Stimulated activated memory B cell treated with anti-CD40 and anti-IgM and Interleukin-4, amounts not matched to agents 10 μg/mL and 1 μg/mL and 100 μg/mL, for 72 hours (primary cell): ENCODE measurements around the gene PIP4K2A.

Experiments
- ATAC-seq: fragments of 150-1000 bp; cut with Tn5 transposase; 2 replicates; pipeline ENCODE4 v1.10.0; 2021
- H3K27ac Mint-ChIP-seq: one replicate; pipeline ENCODE4 v1.8.0; 2022; ENCODE audit warnings: mild to moderate bottlenecking, mixed read lengths
- H3K27me3 Mint-ChIP-seq: one replicate; pipeline ENCODE4 v1.8.0; 2022; ENCODE audit warnings: mixed read lengths
- H3K36me3 Mint-ChIP-seq: one replicate; pipeline ENCODE4 v1.8.0; 2022; ENCODE audit warnings: mixed read lengths
- H3K4me1 Mint-ChIP-seq: one replicate; pipeline ENCODE4 v1.8.0; 2022; ENCODE audit warnings: mixed read lengths
- H3K4me3 Mint-ChIP-seq: one replicate; pipeline ENCODE4 v1.8.0; 2022; ENCODE audit warnings: mild to moderate bottlenecking, moderate library complexity, mixed read lengths
- H3K9me3 Mint-ChIP-seq: one replicate; pipeline ENCODE4 v1.8.0; 2022; ENCODE audit warnings: mixed read lengths

Gene PIP4K2A

GRCh38 chr10:22556774-22557173 lies 157.6 kb downstream of the PIP4K2A start:
- H3K27me3 Mint-ChIP-seq, result no peaks in the 10 kb centered on the region
- peaks cover 10% of the 10 kb centered on the region for H3K4me1 Mint-ChIP-seq
- no peaks in the 10 kb centered on the region for H3K9me3 Mint-ChIP-seq
- no peak for ATAC-seq
- H3K36me3 Mint-ChIP-seq, result peaks cover 18% of the 10 kb centered on the region
- no peak overlapping the region for H3K27ac Mint-ChIP-seq
- no peak overlapping the region for H3K4me3 Mint-ChIP-seq

- H3K27me3 Mint-ChIP-seq, result no peaks in the 10 kb centered on the region
- H3K36me3 Mint-ChIP-seq, result peaks cover 20% of the 10 kb centered on the region
- no peak overlapping the region for H3K27ac Mint-ChIP-seq
- no peaks in the 10 kb centered on the region for H3K9me3 Mint-ChIP-seq
- H3K4me1 Mint-ChIP-seq, result peaks cover 15% of the 10 kb centered on the region
- no peak overlapping the region for H3K4me3 Mint-ChIP-seq
- no peak for ATAC-seq
Observed at GRCh38 chr10:22554461-22555182, 159.8 kb downstream of the PIP4K2A start.

- peaks cover 15% of the 10 kb centered on the region for H3K4me1 Mint-ChIP-seq
- no peak overlapping the region for H3K27ac Mint-ChIP-seq
- H3K36me3 Mint-ChIP-seq, result peaks cover 24% of the 10 kb centered on the region
Observed at GRCh38 chr10:22553452-22553995, 160.9 kb downstream of the PIP4K2A start.

GRCh38 chr10:22552888-22553378 lies 161.4 kb downstream of the PIP4K2A start:
- ATAC-seq, result no peak
- peaks cover 15% of the 10 kb centered on the region for H3K4me1 Mint-ChIP-seq
- H3K4me3 Mint-ChIP-seq, result no peak overlapping the region
- H3K9me3 Mint-ChIP-seq, result no peaks in the 10 kb centered on the region
- peak overlapping the region; percentile 7 for H3K27ac Mint-ChIP-seq
- H3K27me3 Mint-ChIP-seq, result no peaks in the 10 kb centered on the region
- peaks cover 29% of the 10 kb centered on the region for H3K36me3 Mint-ChIP-seq

More at GRCh38 chr10:22553452-22553995, 160.9 kb downstream of the PIP4K2A start:
- H3K27me3 Mint-ChIP-seq, result no peaks in the 10 kb centered on the region
- ATAC-seq, result no peak
- no peak overlapping the region for H3K4me3 Mint-ChIP-seq
- H3K9me3 Mint-ChIP-seq, result no peaks in the 10 kb centered on the region

GRCh38 chr10:22551681-22552365 lies 162.6 kb downstream of the PIP4K2A start:
- no peak overlapping the region for H3K4me3 Mint-ChIP-seq
- H3K4me1 Mint-ChIP-seq, result peaks cover 15% of the 10 kb centered on the region
- no peaks in the 10 kb centered on the region for H3K9me3 Mint-ChIP-seq
- H3K27me3 Mint-ChIP-seq, result no peaks in the 10 kb centered on the region
- no peak for ATAC-seq
- H3K36me3 Mint-ChIP-seq, result peaks cover 40% of the 10 kb centered on the region
- H3K27ac Mint-ChIP-seq, result peak overlapping the region; percentile 7

GRCh38 chr10:22550732-22551131 lies 163.6 kb downstream of the PIP4K2A start:
- ATAC-seq, result no peak

GRCh38 chr10:22548344-22548743 lies 166.0 kb downstream of the PIP4K2A start:
- Mint-ChIP-seq H3K4me1 (peaks cover 15% of the 10 kb centered on the region), H3K27me3 (no peaks in the 10 kb centered on the region), H3K4me3 (no peak overlapping the region), H3K9me3 (no peaks in the 10 kb centered on the region), H3K36me3 (peaks cover 59% of the 10 kb centered on the region), H3K27ac (no peak overlapping the region)
- no peak for ATAC-seq

More at GRCh38 chr10:22550732-22551131, 163.6 kb downstream of the PIP4K2A start:
- Mint-ChIP-seq H3K36me3 (peaks cover 45% of the 10 kb centered on the region), H3K27ac (no peak overlapping the region), H3K9me3 (no peaks in the 10 kb centered on the region), H3K4me3 (no peak overlapping the region), H3K27me3 (no peaks in the 10 kb centered on the region), H3K4me1 (peaks cover 15% of the 10 kb centered on the region)

GRCh38 chr10:22545643-22546042 lies 168.7 kb downstream of the PIP4K2A start:
- Mint-ChIP-seq H3K36me3 (peaks cover 69% of the 10 kb centered on the region), H3K4me3 (no peak overlapping the region)

GRCh38 chr10:22544325-22545068 lies 169.9 kb downstream of the PIP4K2A start:
- Mint-ChIP-seq H3K4me3 (no peak overlapping the region), H3K9me3 (no peaks in the 10 kb centered on the region), H3K4me1 (no peaks in the 10 kb centered on the region), H3K27me3 (no peaks in the 10 kb centered on the region), H3K36me3 (peaks cover 74% of the 10 kb centered on the region), H3K27ac (no peak overlapping the region)
- ATAC-seq, result no peak

More at GRCh38 chr10:22545643-22546042, 168.7 kb downstream of the PIP4K2A start:
- Mint-ChIP-seq H3K27ac (no peak overlapping the region), H3K4me1 (no peaks in the 10 kb centered on the region), H3K9me3 (no peaks in the 10 kb centered on the region), H3K27me3 (no peaks in the 10 kb centered on the region)
- ATAC-seq, result no peak

GRCh38 chr10:22542773-22543172 lies 171.6 kb downstream of the PIP4K2A start:
- H3K36me3 Mint-ChIP-seq, result peaks cover 81% of the 10 kb centered on the region
- H3K4me3 Mint-ChIP-seq, result no peak overlapping the region
- H3K9me3 Mint-ChIP-seq, result no peaks in the 10 kb centered on the region
- ATAC-seq, result no peak
- H3K27ac Mint-ChIP-seq, result no peak overlapping the region
- no peaks in the 10 kb centered on the region for H3K4me1 Mint-ChIP-seq
- H3K27me3 Mint-ChIP-seq, result no peaks in the 10 kb centered on the region

- H3K4me1 Mint-ChIP-seq, result no peaks in the 10 kb centered on the region
- no peaks in the 10 kb centered on the region for H3K27me3 Mint-ChIP-seq
- no peak overlapping the region for H3K4me3 Mint-ChIP-seq
- H3K9me3 Mint-ChIP-seq, result no peaks in the 10 kb centered on the region
- H3K27ac Mint-ChIP-seq, result no peak overlapping the region
- peaks cover 80% of the 10 kb centered on the region for H3K36me3 Mint-ChIP-seq
- ATAC-seq, result no peak
Observed at GRCh38 chr10:22541900-22542299, 172.5 kb downstream of the PIP4K2A start.

GRCh38 chr10:22539579-22540298 lies 174.6 kb downstream of the PIP4K2A start:
- Mint-ChIP-seq H3K4me3 (no peak overlapping the region), H3K27me3 (no peaks in the 10 kb centered on the region), H3K36me3 (peaks cover 88% of the 10 kb centered on the region), H3K9me3 (no peaks in the 10 kb centered on the region), H3K4me1 (no peaks in the 10 kb centered on the region), H3K27ac (no peak overlapping the region)
- ATAC-seq, result no peak

GRCh38 chr10:22537810-22538209 lies 176.6 kb downstream of the PIP4K2A start:
- H3K27ac Mint-ChIP-seq, result no peak overlapping the region
- no peaks in the 10 kb centered on the region for H3K4me1 Mint-ChIP-seq
- H3K4me3 Mint-ChIP-seq, result no peak overlapping the region
- H3K36me3 Mint-ChIP-seq, result peaks cover 89% of the 10 kb centered on the region
- no peaks in the 10 kb centered on the region for H3K27me3 Mint-ChIP-seq
- H3K9me3 Mint-ChIP-seq, result no peaks in the 10 kb centered on the region
- no peak for ATAC-seq

- no peak overlapping the region for H3K27ac Mint-ChIP-seq
- H3K4me3 Mint-ChIP-seq, result no peak overlapping the region
- no peaks in the 10 kb centered on the region for H3K9me3 Mint-ChIP-seq
- no peak for ATAC-seq
- H3K4me1 Mint-ChIP-seq, result no peaks in the 10 kb centered on the region
- peaks cover 77% of the 10 kb centered on the region for H3K36me3 Mint-ChIP-seq
- no peaks in the 10 kb centered on the region for H3K27me3 Mint-ChIP-seq
Observed at GRCh38 chr10:22536620-22537019, 177.8 kb downstream of the PIP4K2A start.
